NCI-H2196 treated with DMSO at 0.1 percent for 48 hours (cell line): Measurements from ENCODE around the gene SART3.
A peak's percentile ranks its signal among the peaks of the same experiment; 100 is the strongest.

Experiments used
- DNase-seq: peaks from one replicate; lab custom pipeline; 2025; ENCODE audit not compliant: unreplicated experiment; lab: John Stamatoyannopoulos, UW

SART3 gene

DNA sequence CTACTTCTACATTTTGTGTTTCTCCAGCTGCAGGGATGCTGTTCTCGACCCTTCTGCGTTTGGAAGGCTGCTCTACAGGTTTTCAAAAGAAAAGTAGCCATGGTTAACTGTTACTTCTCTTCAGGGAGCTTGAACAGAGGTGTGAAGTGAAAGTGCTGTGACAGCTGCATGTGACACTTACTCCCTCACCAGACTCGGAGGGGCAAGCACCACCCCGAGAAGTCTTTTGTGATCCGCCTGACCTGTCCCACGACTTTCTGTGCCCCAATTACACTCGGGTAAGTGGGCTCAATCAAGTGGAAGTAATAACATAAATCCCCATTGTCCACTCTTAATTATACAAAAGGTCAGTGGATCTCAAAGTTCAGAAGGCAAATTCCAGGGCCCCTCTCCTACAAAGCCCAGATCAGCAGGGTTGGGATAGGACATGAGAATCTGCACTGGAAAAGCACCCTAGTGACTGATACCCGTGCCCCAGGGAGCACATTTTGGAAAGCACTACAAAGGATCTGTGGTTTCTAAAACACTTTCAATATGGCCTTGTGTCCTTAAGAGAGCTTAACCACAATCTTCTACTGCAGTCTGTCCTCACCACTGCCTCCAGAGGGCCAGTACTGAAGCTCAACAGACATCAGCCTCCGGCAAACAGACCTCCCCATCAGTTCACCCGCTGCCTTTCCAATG, 34.3 kb downstream of the SART3 start:
- DNase-seq, result no peak

DNA sequence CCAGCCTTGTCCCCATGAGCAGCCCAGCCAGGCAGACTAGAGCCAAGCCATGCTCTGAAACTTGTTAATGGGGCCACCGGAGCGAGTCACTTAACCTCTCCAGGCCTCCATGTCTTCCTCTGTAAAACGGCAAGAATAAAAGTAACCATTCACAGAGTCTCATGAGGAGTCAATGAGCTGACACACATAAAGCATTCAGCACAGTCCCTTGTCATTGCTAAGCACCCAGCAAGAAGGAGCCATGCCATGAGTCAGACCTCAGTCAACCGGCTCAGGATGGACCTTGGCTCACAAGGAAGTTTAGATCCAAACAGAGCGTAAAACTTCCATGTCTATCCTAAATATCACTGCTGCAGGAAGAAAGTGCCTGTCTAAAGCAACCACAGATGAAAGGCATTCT, 35.3 kb downstream of the SART3 start:
- DNase-seq, result no peak

DNA sequence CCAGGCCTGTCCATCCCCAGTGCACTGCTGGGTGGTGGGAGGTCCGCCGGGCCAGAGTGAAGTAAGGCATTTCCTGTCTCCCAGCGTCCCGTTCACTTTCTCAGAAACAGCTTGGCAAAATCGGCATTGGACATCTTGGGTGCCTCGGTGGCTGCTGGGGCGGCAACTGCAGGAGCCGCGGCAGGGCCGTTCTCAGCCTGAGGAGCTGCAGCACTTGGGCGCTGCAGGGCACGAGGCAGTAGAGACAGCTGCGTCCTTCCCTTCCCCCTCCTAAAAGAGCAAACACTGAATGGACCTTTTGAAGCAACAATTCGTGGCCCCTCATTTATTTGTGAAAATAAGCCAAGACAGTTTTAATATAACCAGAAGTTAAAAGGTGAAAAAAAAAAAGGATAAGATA, 37.6 kb downstream of the SART3 start:
- DNase-seq, result no peak

DNA sequence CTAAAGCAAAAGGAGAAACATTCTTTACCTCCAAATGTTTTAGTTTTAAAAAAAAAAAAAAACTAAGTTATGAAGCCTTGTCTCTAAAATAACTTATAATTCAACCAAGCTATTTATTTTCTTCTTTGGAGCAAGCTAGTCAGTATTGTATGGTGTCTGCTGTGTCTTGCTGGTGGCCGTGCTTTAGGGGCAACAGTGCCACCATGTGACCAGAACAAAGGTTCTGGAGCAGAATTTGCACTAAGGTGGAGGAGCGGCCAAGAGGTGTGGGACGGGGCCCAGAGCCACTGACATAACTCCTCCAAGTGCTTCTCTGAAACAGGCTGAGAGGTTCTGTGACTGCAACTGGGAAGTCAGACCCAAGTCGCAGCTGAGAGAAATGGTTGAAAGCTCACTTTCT, 41.4 kb downstream of the SART3 start:
- DNase-seq, result no peak

DNA sequence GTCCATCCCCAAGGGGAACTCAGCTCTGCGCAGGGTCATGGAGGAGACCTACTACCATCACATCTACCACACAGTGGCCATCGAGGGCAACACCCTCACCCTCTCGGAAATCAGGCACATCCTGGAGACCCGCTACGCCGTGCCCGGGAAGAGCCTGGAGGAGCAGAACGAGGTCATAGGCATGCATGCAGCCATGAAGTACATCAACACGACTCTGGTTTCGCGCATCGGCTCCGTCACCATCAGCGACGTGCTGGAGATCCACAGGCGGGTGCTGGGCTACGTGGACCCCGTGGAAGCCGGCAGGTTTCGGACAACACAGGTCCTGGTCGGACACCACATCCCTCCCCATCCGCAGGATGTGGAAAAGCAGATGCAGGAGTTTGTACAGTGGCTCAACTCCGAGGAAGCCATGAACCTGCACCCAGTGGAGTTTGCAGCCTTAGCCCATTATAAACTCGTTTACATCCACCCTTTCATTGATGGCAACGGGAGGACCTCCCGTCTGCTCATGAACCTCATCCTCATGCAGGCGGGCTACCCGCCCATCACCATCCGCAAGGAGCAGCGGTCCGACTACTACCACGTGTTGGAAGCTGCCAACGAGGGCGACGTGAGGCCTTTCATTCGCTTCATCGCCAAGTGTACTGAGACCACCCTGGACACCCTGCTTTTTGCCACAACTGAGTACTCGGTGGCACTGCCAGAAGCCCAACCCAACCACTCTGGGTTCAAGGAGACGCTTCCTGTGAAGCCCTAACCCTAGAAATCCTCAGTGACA, 42.1 kb downstream of the SART3 start:
- no peak for DNase-seq

DNA sequence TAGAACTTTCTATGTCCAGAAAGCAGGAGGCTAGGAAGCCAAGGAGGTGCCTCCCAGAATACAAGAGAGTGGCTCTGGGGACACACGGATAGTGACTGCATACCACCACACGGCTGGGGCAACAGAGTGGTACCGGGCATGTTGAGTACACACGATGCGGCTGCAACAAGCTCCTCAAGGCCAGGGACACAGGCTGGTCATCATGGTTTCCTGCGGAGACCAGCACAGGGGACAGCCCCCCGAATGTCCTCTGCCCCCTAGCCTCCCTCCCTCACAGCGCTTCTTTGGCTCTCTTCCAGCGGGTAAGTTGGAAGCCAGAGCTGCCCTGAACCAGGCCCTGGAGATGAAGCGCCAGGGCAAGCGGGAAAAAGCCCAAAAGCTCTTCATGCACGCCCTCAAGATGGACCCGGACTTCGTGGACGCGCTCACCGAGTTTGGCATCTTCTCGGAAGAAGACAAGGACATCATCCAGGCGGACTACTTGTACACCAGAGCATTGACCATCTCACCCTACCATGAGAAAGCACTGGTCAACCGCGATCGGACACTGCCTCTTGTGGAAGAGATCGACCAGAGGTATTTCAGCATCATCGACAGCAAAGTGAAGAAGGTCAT, 42.8 kb downstream of the SART3 start:
- DNase-seq, result no peak

DNA sequence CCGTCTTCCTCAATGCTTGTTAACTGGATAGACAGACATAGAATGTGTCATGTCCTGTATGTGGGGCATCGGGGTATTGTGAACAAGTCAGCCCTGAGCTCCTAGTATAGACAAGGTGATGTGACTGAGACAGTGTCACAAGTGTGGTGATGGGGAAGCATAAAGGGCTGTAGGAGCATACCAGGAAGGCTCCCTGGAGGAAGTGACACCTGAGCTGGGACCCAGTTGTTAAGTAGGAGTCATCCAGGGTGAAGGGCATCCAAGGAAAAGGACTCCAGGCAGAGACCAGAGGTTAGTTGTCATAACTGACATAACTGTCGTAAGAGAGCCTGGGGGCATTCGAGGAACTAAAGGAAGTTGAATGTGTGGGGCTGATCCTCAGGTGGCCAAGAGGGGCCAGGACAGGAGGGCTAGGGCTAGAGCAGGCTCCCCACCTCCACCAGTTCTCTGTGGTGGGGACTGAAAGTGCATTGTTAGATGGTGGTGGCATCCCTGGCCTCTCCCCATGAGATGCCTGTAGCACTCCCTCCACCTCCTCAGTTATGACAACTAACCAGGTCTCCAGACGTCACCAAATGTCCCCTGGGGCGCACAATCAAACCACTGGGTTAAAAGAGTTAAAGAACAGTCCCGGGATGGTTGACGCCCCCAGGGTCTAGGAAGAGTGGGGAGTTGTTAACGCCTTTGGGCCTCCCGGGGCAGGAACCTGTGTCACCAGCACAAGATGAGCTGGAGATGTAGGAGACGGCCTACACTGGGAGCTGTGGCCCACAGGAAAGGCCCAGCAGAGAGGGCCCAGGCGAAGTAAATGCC, 43.5 kb downstream of the SART3 start:
- no peak for DNase-seq

DNA sequence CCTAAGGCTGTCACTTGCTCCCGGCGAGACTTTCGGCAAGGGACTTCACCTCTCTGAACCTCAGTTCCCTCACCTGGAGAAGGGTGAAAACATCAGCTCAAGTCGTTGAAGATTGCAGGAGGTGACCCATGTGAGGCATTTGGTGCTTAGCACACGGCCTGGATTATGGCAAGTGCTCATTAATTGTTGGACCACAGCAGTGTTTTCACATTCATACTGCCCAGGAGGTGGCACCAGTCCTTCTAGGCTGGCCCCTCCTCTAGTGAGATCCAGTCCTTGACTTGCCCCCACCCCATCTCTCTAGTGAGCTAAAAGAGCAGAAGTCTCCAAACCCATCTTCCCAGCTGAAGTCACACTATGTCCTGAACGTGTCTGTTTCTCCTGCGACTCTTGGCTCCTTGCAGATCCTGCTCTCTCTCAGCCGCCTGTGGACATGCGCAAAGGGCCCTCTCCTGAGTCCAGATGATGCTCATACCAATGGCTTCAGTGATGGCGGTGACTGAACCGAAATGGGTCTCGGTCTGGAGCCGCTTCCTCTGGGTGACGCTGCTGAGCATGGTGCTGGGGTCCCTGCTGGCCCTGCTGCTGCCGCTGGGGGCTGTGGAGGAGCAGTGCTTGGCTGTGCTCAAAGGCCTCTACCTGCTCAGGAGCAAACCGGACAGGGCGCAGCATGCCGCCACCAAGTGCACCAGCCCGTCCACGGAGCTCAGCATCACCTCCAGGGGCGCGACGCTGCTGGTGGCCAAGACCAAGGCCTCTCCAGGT, 44.3 kb downstream of the SART3 start:
- DNase-seq, result no peak

DNA sequence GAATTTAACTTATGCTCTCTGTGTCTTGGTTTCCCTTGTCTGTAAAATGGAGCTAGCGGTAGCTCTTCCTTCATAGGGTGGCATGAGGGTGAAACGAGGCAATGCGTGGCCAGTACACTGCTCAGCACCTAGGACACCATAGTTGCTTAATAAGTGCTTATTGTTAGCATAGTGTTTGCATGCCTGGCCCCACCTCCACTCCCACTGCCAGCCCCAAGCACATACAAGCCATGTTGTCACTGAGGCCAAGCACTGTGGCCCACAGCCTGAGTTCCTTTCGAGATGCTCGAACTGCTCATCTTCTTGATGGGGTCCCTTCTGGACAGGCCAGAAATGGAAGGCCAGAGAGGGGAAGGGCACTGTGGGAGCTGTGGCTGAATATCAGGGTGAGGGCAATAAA, 45.1 kb downstream of the SART3 start:
- DNase-seq, result no peak

DNA sequence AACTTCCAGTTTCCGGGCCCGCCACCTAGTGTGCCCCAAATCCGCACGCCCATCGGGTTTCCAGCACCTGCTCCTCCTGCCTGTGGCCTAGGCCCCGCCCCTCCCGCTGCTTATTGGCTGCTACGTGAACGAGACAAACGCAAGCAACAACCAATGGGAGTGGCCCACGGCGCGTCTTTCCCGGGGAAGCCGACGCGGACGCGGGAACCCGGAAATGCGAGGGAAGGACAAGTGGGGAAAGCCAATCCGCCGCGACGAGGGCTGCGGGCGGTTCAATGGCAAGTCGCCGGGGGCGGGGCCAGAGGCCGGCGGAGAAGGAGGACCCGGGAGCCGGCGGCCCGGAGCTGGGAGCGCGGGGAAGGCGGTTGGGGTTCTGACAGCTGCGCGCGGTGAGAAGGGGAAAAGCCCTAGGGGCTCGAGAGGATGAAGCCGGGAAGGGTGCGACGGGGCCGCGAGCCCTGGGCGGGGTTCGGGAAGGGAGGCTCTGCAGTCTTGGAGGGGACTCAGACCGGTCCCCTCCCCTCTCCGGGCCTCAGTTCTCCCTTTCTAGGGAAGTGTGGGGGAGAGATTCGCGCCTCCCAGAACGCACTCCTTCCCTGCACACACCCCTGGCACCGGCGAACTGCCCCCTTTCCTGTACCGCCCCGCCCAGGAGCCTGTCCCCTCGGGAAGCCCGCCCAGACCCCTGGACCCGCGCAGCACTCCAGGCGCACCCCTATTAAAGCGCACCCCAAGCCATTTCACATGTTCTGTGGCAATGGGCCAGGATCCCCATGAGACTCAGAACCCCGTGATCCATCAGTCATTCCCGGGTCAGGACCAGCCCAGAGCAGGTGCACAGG, 45.8 kb downstream of the SART3 start, which contains the start of gene FICD:
TSS of gene FICD (plus strand) at position 305 of the 842 bp plus-strand sequence. CDS start 1,696 bp downstream, outside the sequence.
- peak; percentile 98 for DNase-seq

DNA sequence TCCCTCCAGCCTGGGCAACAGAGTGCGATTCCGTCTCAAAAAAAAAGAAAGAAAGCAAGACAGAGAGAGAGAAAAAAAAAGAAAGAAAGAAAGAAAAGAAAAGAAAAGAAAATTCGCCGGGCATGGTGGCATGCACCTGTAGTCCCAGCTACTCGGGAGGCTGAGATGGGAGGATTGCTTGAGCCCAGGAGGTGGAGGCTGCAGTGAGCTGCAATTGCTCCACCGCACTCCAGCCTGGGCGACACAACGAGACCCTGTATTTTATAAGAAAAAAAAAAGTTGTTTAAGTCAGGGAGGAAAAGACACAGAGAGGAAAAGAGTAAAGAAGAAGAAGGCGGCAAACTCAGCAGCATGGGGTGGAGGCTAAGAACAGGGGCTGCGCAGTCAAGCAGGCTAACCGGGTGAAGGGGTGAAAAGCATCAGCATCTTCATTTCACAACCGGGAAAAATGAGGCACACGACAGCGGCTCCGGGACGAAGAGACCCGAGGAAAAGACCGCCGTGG, 46.5 kb downstream of the SART3 start:
- DNase-seq, result no peak

DNA sequence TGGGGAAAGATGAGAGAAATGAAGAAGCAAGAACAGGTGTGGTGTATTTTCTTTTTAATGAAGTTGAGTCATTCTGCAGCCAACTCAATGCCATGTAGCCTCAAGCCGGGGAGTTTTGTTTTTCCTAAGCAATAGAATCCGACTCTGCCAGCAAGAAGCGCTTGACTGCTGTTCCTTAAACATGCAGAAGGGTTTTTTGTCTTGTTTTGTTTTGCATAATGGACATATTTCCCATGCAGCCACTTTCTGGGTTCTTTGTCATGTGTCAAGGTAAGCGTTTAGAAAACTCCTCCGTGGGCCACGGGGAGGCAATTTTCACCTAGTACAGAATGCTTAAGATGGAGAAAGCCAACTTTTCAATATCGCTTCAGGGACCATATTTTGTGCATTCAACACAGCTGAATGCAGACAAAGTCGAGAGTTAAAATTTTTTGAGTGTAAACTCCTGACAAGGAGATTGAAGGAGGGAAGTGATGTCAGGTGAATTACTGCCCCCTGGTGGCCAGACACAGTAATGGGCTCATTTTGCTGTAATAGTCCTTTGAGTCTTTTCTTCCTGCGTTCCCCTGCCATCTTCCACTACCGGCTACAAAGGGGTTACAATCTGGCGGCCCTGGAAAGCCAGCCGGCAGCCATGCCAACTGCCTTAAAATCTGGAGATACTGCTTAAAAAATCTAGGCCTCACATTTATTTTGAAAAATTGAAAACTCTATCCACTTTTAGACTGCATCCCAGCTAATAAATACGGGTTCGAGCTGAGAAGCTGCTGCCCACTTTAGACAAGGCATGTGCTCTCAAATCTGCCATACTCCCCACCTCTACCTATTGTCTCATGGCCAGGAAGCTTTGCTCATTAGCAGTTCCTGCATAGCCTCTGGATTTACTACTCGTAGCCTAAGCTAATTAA, 49.1 kb downstream of the SART3 start:
- peak; percentile 35 for DNase-seq

DNA sequence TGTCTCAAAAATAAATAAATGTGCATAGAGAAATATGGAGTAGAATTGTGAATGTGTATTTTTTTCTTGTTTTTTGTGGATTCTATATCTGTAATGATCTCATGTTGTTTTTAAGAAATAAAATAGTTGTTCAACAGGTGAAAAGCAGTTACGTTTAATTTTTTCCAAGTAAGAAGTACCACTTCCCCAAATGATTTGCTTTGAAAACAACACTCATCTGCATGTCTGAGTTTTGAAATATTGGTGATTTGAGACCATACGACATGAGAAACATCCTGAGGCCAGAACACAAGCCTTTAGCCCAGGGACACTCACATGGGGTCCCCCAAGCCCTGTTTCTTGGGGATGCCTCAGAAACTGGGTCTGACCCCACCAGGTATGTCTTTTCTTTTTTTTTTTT, 50.1 kb downstream of the SART3 start:
- no peak for DNase-seq

DNA sequence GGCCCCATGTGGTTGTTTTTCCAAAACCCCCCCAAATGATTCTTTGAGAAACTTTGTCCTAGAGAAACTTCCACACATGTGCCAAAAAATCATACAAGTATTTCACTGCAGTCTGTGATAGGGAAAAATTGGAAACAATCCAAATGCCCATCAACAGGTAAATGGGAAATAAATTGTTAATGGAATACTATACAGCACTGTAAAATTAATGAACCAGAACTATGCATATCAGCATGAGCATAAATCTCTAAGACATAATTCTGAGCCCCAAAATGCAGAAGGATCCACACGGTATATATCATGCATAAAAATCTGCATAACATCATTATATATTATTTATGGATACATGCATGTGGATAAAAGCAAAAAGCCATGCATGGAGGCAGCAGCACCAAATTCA, 51.2 kb downstream of the SART3 start:
- DNase-seq, result no peak

DNA sequence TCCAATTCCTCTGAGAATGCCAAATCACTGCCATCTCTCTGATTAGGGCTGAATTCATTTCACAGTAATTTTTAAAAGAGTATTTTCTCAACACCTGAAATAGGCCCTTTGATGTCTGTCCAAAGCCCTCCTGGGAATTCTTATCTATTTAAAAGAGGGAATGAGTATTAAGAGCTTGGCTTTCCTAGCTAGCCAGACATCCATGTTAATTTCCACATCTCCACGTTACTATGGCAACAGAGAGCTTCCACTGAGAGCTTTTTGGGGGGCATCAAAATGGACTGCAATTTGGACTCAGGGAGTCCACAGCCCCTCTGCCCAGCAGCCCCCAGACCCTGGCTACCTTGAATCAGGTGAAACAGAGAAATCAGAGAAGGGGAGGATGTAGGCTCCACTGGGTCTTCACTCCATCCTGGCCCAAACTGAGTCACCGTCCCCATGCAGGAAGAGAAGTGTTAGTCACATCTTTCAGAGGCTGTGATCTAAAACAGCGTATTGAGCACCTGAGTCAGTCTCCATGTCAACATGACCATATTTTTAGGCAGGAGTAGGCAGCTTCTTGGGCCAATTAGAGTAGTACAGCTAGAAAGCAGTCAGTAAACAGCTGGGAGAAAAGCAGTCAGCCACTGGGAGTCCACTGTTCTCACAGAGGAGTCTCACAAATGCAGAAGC, 52.9 kb downstream of the SART3 start:
- DNase-seq, result no peak

DNA sequence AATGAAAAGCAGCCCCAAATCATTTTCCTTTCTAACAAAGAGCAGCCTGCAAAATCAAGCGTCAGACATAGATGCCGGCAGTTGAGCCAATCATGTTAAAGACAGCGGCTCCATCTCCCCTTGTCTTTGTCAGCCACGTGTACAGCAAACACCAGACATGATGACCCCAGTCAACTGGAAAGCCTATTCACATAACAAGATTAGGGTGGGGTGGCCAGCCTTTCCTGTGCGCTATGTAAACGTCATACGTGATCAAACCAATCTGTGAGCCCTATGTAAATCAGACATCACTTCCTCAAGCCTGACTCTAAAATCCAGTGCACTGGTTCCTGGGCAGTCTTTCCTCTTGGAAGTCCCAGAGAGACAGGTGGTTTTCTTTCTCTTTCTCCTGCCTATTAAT, 55.8 kb downstream of the SART3 start:
- DNase-seq, result no peak

DNA sequence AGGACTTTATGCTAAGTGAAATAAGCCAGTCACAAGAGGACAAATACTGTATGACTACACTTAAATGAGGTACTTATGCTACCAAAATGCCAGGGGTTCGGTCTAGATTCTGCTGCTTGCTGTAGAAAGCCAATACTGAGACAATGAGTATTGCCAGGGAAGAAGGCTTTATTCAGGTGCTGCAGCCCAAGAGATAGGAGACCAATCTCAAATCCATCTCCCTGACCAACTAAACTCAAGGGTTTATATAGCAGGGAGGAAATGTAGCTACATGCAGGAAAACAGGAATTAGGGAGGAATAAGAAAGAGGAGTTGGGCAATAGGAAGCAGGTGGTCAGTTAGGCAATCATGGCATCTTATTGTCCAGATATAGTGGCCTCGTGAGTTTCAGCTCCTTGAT, 58.1 kb downstream of the SART3 start:
- no peak for DNase-seq

DNA sequence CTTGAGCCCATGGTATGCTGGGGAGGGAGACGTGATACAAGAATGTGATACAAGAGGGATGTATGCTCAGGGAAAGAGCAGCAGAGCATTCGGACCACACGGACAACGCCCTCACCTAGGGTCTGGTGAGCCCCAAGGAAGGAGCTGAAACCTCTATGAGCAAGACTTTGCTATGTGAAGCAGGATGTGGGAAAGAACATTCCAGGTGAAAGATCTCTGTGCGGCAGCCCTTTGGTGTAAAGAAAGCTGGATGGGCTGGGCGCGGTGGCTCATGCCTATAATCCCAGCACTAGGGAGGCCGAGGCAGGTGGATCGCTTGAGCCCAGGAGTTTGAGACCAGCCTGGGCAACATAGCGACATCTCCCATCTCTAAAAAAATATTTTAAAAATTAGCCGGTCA, 62.8 kb downstream of the SART3 start:
- no peak for DNase-seq
